Liver (tissue), 9 donors: ENCODE results near the gene ITPRID1. TPM values are rescaled to one million over a fixed set of nuclear protein-coding genes. Genes with fewer than 3 reads are reported as not detected.

Experiments used
- DNase-seq: peaks from one replicate; pipeline ENCODE4 v3.0.0-alpha.2; 2017; ENCODE audit warnings: low spot score
- H3K27ac ChIP-seq, 2 donors: one replicate each; pipeline ENCODE4 v1.7.0; 2013; ENCODE audit warnings: inconsistent platforms in 2 of 2, low read length in 2 of 2, control low read depth in 1 of 2, low read depth in 1 of 2, mild to moderate bottlenecking in 1 of 2
- H3K27me3 ChIP-seq, 4 donors: one replicate each; pipeline versions ENCODE4 v1.6.1 to v1.7.0; 2013; ENCODE audit warnings: low read length in 3 of 4, inconsistent platforms in 1 of 4, mild to moderate bottlenecking in 1 of 4, moderate library complexity in 1 of 4; ENCODE audit not compliant: control insufficient read depth in 4 of 4, insufficient read depth in 4 of 4
- H3K36me3 ChIP-seq, 4 donors: one replicate each; pipeline versions ENCODE4 v1.6.1 to v1.7.0; 2013; ENCODE audit warnings: low read length in 3 of 4, mild to moderate bottlenecking in 3 of 4, low read depth in 1 of 4, moderate library complexity in 1 of 4; ENCODE audit not compliant: control insufficient read depth in 4 of 4, insufficient read depth in 3 of 4
- H3K4me1 ChIP-seq, 4 donors: one replicate each; pipeline versions ENCODE4 v1.6.1 to v1.7.0; 2013; ENCODE audit warnings: low read length in 3 of 4, mild to moderate bottlenecking in 3 of 4, moderate library complexity in 1 of 4; ENCODE audit not compliant: control insufficient read depth in 4 of 4, insufficient read depth in 4 of 4
- H3K4me3 ChIP-seq, 3 donors: one replicate each; pipeline versions ENCODE4 v1.6.1 to v1.7.0; 2013; ENCODE audit warnings: low read length in 3 of 3, control low read depth in 1 of 3, low read depth in 1 of 3, mild to moderate bottlenecking in 1 of 3
- H3K9ac ChIP-seq, 2 donors: one replicate each; pipeline ENCODE4 v1.7.0; 2013; ENCODE audit warnings: low read length in 2 of 2, mild to moderate bottlenecking in 2 of 2, moderate library complexity in 2 of 2, control low read depth in 1 of 2, low read depth in 1 of 2
- H3K9me3 ChIP-seq, 4 donors: one replicate each; pipeline versions ENCODE4 v1.6.1 to v1.7.0; 2013; ENCODE audit warnings: low read length in 3 of 4; ENCODE audit not compliant: control insufficient read depth in 4 of 4
- EGR1 ChIP-seq, 2 donors: IDR thresholded peaks; 2 replicates each; pipeline ENCODE4 v1.6.1; 2016 to 2018; ENCODE audit warnings: antibody characterized with exemption in 2 of 2, low read depth in 2 of 2
- FOXA2 ChIP-seq: IDR thresholded peaks from 2 replicates; pipeline ENCODE4 v1.6.1; 2016; ENCODE audit warnings: antibody characterized with exemption
- HNF4A ChIP-seq, 2 donors: conservative IDR thresholded peaks; 2 replicates each; pipeline ENCODE4 v1.6.1; 2016; ENCODE audit warnings: antibody characterized with exemption in 2 of 2, mild to moderate bottlenecking in 2 of 2
- JUND ChIP-seq, 2 donors: IDR thresholded peaks; 2 replicates each; pipeline ENCODE4 v1.6.1; 2016; ENCODE audit warnings: antibody characterized with exemption in 2 of 2
- MAX ChIP-seq: IDR thresholded peaks from 2 replicates; pipeline ENCODE4 v1.6.1; 2016; ENCODE audit warnings: antibody characterized with exemption
- REST ChIP-seq: IDR thresholded peaks from 2 replicates; pipeline ENCODE4 v1.6.1; 2016; ENCODE audit warnings: antibody characterized with exemption, mild to moderate bottlenecking
- RXRA ChIP-seq, 2 donors: IDR thresholded peaks; 2 replicates each; pipeline ENCODE4 v1.6.1; 2017 to 2018; ENCODE audit warnings: antibody characterized with exemption in 2 of 2, mild to moderate bottlenecking in 1 of 2
- SP1 ChIP-seq: IDR thresholded peaks from 2 replicates; pipeline ENCODE4 v1.6.1; 2018; ENCODE audit warnings: antibody characterized with exemption, mild to moderate bottlenecking
- TAF1 ChIP-seq: conservative IDR thresholded peaks from 2 replicates; pipeline ENCODE4 v1.6.1; 2016; ENCODE audit warnings: antibody characterized with exemption, mild to moderate bottlenecking
- ZBTB33 ChIP-seq: IDR thresholded peaks from 2 replicates; pipeline ENCODE4 v1.6.1; 2016; ENCODE audit warnings: antibody characterized with exemption
- WGBS: extraction: QIAGEN DNeasy Blood & Tissue Kit; methylation state at CpG from one replicate; pipeline ENCODE4 v1.1.7; 2013; 5-methylcytosine and 5-hydroxymethylcytosine counted together
- polyA plus RNA-seq, 2 donors: library from polyadenylated mRNA; stranded (reverse) in 1 of 2; unstranded in 1 of 2; fragments of 200-250 nt in 1 of 2; fragments of >200 nt in 1 of 2; fragmentation: Nextera tagmentation in 1 of 2; extraction: Ambion mirVana in 1 of 2; gene quantifications; one replicate each; pipeline versions ENCODE4 v1.2.1 to v1.2.3, GENCODE V29; 2013 to 2015
- total RNA-seq, 2 donors: library from RNA; depleted of rRNA; stranded (reverse); fragments of >200 nt; gene quantifications; one replicate each; pipeline ENCODE4 v1.2.3, GENCODE V29; 2014
- donor health status: healthy.
- donor health status: healthy.
- donor health status: healthy.
- donor health status: healthy.
- donor health status: healthy.

The ITPRID1 gene
- total and polyA plus RNA-seq, 4 donors, result not detected

GRCh38 chr7:31642681-31643115, 128.8 kb downstream of the ITPRID1 start:
- DNase-seq, result no peak
- 60% methylated on average over 5 of the region's 5 CpGs for WGBS
- no peak overlapping the region for H3K27ac ChIP-seq
- no peaks in the 10 kb centered on the region for H3K9me3 ChIP-seq
- H3K9ac ChIP-seq, result no peak overlapping the region
- H3K4me1 ChIP-seq, result no peaks in the 10 kb centered on the region
- H3K27me3 ChIP-seq, result peaks cover 0 to 3% (median 0%) of the 10 kb centered on the region in 4 donors
- H3K4me3 ChIP-seq, result no peak overlapping the region
- no peaks in the 10 kb centered on the region for H3K36me3 ChIP-seq
- TF ChIP-seq RXRA (IDR thresholded peaks at IDR 0.05), result no peak
- TF ChIP-seq TAF1, result no peak

GRCh38 chr7:31646942-31647341, 133.1 kb downstream of the ITPRID1 start:
- no peak overlapping the region for H3K9ac ChIP-seq
- no peak for DNase-seq
- no peak overlapping the region for H3K4me3 ChIP-seq
- H3K27ac ChIP-seq, result no peak overlapping the region
- no peaks in the 10 kb centered on the region for H3K4me1 ChIP-seq
- no peaks in the 10 kb centered on the region for H3K27me3 ChIP-seq
- no peaks in the 10 kb centered on the region for H3K9me3 ChIP-seq
- TF ChIP-seq SP1, result no peak
- no peak for TF ChIP-seq EGR1 (IDR thresholded peaks at IDR 0.05; ENCODE audit: low read depth in 2 of 2)
- no peak for TF ChIP-seq TAF1
- TF ChIP-seq ZBTB33, result no peak
- no peak for TF ChIP-seq JUND (IDR thresholded peaks at IDR 0.05)
- TF ChIP-seq FOXA2, result no peak
- no peak for TF ChIP-seq MAX
- no peaks in the 10 kb centered on the region for H3K36me3 ChIP-seq
- WGBS, result 88% methylated on average over 4 of the region's 4 CpGs

GRCh38 chr7:31647511-31647910, 133.6 kb downstream of the ITPRID1 start:
- Histone ChIP-seq H3K27ac (no peak overlapping the region), H3K4me1 (no peaks in the 10 kb centered on the region), H3K9me3 (no peaks in the 10 kb centered on the region), H3K9ac (no peak overlapping the region), H3K27me3 (no peaks in the 10 kb centered on the region), H3K4me3 (no peak overlapping the region), H3K36me3 (no peaks in the 10 kb centered on the region)
- TF ChIP-seq REST, result no peak
- TF ChIP-seq HNF4A (conservative IDR thresholded peaks at IDR 0.05), result no peak
- TF ChIP-seq FOXA2, result no peak
- no peak for TF ChIP-seq JUND (IDR thresholded peaks at IDR 0.05)
- 73% methylated on average over 7 of the region's 7 CpGs for WGBS
- DNase-seq, result no peak
